HS-27A (cell line): ENCODE measurements around the gene CTF1.

ENCODE experiments used
- DNase-seq: peaks from one replicate; pipeline ENCODE4 v3.0.0-alpha.2; 2012; ENCODE audit warnings: low read depth, missing footprints

Gene CTF1

GRCh38 chr16:30910427-30911029, 14.1 kb downstream of the CTF1 start:
- no peak for DNase-seq

GRCh38 chr16:30912794-30913412, 16.5 kb downstream of the CTF1 start:
- DNase-seq, result no peak

- DNase-seq, result no peak
Observed at GRCh38 chr16:30914830-30915229, 18.4 kb downstream of the CTF1 start.

GRCh38 chr16:30918614-30919013, 22.2 kb downstream of the CTF1 start:
- no peak for DNase-seq

GRCh38 chr16:30920891-30921290, 24.5 kb downstream of the CTF1 start:
- DNase-seq, result no peak

- no peak for DNase-seq
Observed at GRCh38 chr16:30921459-30921747, 25.0 kb downstream of the CTF1 start.

- DNase-seq, result peak; percentile 42
Observed at GRCh38 chr16:30921748-30922419, 25.5 kb downstream of the CTF1 start.

GRCh38 chr16:30922420-30922959, 26.1 kb downstream of the CTF1 start:
- DNase-seq, result peak; percentile 98

- peak; percentile 97 for DNase-seq
Observed at GRCh38 chr16:30922960-30923535, 26.6 kb downstream of the CTF1 start.

GRCh38 chr16:30923554-30924075, 27.2 kb downstream of the CTF1 start, which contains the start of gene FBXL19:
TSS of gene FBXL19 (plus strand) at chr16:30923572. CDS start at chr16:30925755, 2,183 bp downstream.
- DNase-seq, result no peak

- no peak for DNase-seq
Observed at GRCh38 chr16:30924076-30924912, 27.9 kb downstream of the CTF1 start.

GRCh38 chr16:30924913-30925631, 28.7 kb downstream of the CTF1 start:
- no peak for DNase-seq

GRCh38 chr16:30925632-30925987, 29.2 kb downstream of the CTF1 start:
- DNase-seq, result no peak

GRCh38 chr16:30925995-30926811, 29.8 kb downstream of the CTF1 start:
- no peak for DNase-seq

GRCh38 chr16:30926937-30927788, 30.7 kb downstream of the CTF1 start:
- no peak for DNase-seq

GRCh38 chr16:30927789-30928378, 31.5 kb downstream of the CTF1 start:
- no peak for DNase-seq

- DNase-seq, result no peak
Observed at GRCh38 chr16:30928390-30928789, 32.0 kb downstream of the CTF1 start.

GRCh38 chr16:30929167-30929566, 32.8 kb downstream of the CTF1 start:
- DNase-seq, result no peak

- DNase-seq, result no peak
Observed at GRCh38 chr16:30930160-30930571, 33.8 kb downstream of the CTF1 start.
